GM12873 (cell line): ENCODE data around the gene RFPL4AL1.

Experiments
- TF ChIP-seq, protein P1 (sequence below): IDR thresholded peaks from 2 replicates; pipeline ENCODE4 v1.5.1; 2012; ENCODE audit warnings: low read depth, mild to moderate bottlenecking, moderate library complexity, low read length, control low read depth; ENCODE audit not compliant: insufficient read depth; ENCODE audit errors: missing control alignments

The RFPL4AL1 gene

GRCh38 chr19:55766466-55766865 lies 2.5 kb upstream of the RFPL4AL1 start:
- TF ChIP-seq, protein P1, sequence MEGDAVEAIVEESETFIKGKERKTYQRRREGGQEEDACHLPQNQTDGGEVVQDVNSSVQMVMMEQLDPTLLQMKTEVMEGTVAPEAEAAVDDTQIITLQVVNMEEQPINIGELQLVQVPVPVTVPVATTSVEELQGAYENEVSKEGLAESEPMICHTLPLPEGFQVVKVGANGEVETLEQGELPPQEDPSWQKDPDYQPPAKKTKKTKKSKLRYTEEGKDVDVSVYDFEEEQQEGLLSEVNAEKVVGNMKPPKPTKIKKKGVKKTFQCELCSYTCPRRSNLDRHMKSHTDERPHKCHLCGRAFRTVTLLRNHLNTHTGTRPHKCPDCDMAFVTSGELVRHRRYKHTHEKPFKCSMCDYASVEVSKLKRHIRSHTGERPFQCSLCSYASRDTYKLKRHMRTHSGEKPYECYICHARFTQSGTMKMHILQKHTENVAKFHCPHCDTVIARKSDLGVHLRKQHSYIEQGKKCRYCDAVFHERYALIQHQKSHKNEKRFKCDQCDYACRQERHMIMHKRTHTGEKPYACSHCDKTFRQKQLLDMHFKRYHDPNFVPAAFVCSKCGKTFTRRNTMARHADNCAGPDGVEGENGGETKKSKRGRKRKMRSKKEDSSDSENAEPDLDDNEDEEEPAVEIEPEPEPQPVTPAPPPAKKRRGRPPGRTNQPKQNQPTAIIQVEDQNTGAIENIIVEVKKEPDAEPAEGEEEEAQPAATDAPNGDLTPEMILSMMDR: no peak

- TF ChIP-seq, protein P1: peak; percentile 45
These were observed 8.6 kb downstream of the RFPL4AL1 start for GRCh38 chr19:55777528-55777927.

GRCh38 chr19:55778331-55778730 lies 9.4 kb downstream of the RFPL4AL1 start:
- TF ChIP-seq, protein P1: no peak

DNA sequence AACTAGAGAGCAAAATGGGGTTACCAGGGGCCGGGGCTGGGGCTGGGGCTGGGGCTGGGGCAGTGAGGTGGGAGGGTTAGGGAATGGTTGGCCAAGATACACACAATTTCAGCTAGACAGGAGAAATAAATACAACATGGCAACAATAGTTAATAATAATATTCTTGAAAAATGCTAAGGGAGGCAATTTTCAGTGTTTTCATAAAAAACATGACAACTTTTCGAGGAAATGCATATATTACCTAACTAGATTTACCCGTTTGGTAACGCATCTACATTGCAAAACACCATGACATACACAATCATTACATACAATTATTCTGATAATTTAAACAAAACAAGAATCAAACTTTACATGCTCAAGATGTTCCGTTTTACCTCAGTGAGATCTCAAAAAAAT lies 12.2 kb downstream of the RFPL4AL1 start:
- TF ChIP-seq, protein P1: no peak

DNA sequence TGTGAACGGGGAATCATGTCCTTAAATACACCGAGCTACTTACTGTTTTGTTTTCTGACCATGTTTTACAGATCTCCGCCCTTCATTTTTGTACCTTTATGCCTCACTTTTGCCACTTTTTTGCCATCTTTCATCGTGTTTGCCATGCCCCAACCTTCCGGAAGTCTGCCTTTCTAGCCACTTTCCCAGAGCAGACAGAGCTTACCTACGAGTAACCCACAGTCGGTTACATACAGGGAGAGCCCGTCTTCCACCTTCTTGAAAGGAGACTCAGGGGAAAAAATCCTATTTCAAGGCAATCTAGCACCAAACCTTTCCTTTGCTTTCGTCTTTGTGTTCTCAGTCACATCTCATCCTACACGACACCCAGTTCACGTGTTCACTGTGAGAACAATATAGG lies 26.1 kb downstream of the RFPL4AL1 start:
- TF ChIP-seq, protein P1: no peak

GRCh38 chr19:55801416-55801815 lies 32.5 kb downstream of the RFPL4AL1 start:
- TF ChIP-seq, protein P1: no peak

DNA sequence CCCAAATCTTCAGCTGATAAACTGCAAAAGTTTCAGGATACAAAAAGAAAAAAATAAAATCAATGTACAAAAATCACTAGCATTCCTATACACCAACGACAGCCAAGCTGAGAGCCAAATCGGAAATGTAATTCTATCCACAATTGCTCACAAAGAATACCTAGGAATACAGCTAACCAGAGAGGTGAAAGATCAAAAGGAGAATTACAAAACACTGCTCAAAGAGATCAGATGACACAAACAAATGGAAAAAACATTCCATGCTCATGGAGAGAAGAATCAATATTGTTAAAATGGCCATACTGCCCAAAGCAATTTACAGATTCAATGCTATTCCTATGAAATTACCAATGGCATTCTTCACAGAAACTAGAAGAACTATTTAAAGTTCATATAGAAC lies 33.4 kb downstream of the RFPL4AL1 start:
- TF ChIP-seq, protein P1: no peak
